AG08395 (cell line): ENCODE data around the gene TP53TG5.
A peak's percentile ranks its signal among the peaks of the same experiment; 100 is the strongest.
"Not testable (repeated sequence)": the region's sequence is repeated elsewhere in the genome, so short reads cannot be mapped to it uniquely, and the experiment has no call there.

Experiments used
- DNase-seq: peaks from one replicate; pipeline ENCODE4 v3.0.0; 2012; ENCODE audit warnings: mixed read lengths, low spot score

Gene TP53TG5

GRCh38 chr20:45366192-45366591, 11.9 kb downstream of the TP53TG5 start:
- no peak for DNase-seq

GRCh38 chr20:45365444-45365970, 12.6 kb downstream of the TP53TG5 start:
- no peak for DNase-seq

GRCh38 chr20:45363611-45364492, 14.3 kb downstream of the TP53TG5 start:
- no peak for DNase-seq

- DNase-seq = peak; percentile 99
These were observed 15.1 kb downstream of the TP53TG5 start, which contains the start of gene SYS1 for GRCh38 chr20:45362804-45363610. Gene SYS1 (plus strand): TSS chr20:45363156. CDS start chr20:45363532, 376 bp downstream.

GRCh38 chr20:45361793-45362192, 16.3 kb downstream of the TP53TG5 start:
- no peak for DNase-seq

GRCh38 chr20:45359406-45360148, 18.5 kb downstream of the TP53TG5 start:
- DNase-seq = no peak

GRCh38 chr20:45359069-45359405, 19.1 kb downstream of the TP53TG5 start:
- no peak for DNase-seq

GRCh38 chr20:45358282-45359068, 19.6 kb downstream of the TP53TG5 start:
- DNase-seq = peak; percentile 69

GRCh38 chr20:45355209-45356084, 22.7 kb downstream of the TP53TG5 start:
- DNase-seq = peak; percentile 59

- no peak for DNase-seq
These were observed 23.5 kb downstream of the TP53TG5 start for GRCh38 chr20:45354423-45355208.

- DNase-seq = no peak
These were observed 24.4 kb downstream of the TP53TG5 start for GRCh38 chr20:45353746-45354145.

- no peak for DNase-seq
These were observed 25.4 kb downstream of the TP53TG5 start for GRCh38 chr20:45352729-45353128.

GRCh38 chr20:45350795-45351194, 27.3 kb downstream of the TP53TG5 start:
- DNase-seq = not testable (repeated sequence)

- no peak for DNase-seq
These were observed 27.9 kb downstream of the TP53TG5 start for GRCh38 chr20:45350217-45350616.

- DNase-seq = peak; percentile 88
These were observed 30.0 kb downstream of the TP53TG5 start, which contains the start of gene SDC4 for GRCh38 chr20:45347936-45348778. Gene SDC4 (minus strand): TSS chr20:45348424. CDS start chr20:45348384, 40 bp downstream.

GRCh38 chr20:45347297-45347935, 30.7 kb downstream of the TP53TG5 start:
- DNase-seq = no peak

GRCh38 chr20:45346851-45347250, 31.3 kb downstream of the TP53TG5 start:
- no peak for DNase-seq

GRCh38 chr20:45346291-45346718, 31.8 kb downstream of the TP53TG5 start:
- DNase-seq = no peak
